NCI-H1048 (cell line): ENCODE measurements around the gene LCE6A.

Experiments
- DNase-seq: peaks from one replicate; lab custom pipeline; 2025; lab: John Stamatoyannopoulos, UW

LCE6A gene

GRCh38 chr1:152876827-152877226 is 34.2 kb downstream of the LCE6A start:
- DNase-seq = no peak

- no peak for DNase-seq
These were observed 35.4 kb downstream of the LCE6A start, which contains the start of gene SMCP for GRCh38 chr1:152878042-152878441. SMCP (plus strand) TSS chr1:152878322; CDS start chr1:152884423, 6,101 bp downstream.

GRCh38 chr1:152879559-152880198 is 37.0 kb downstream of the LCE6A start:
- no peak for DNase-seq

GRCh38 chr1:152880316-152880715 is 37.7 kb downstream of the LCE6A start:
- no peak for DNase-seq

GRCh38 chr1:152880907-152881306 is 38.3 kb downstream of the LCE6A start:
- DNase-seq = no peak

GRCh38 chr1:152884085-152884484 is 41.4 kb downstream of the LCE6A start:
- no peak for DNase-seq

- no peak for DNase-seq
These were observed 41.9 kb downstream of the LCE6A start for GRCh38 chr1:152884506-152884905.

- DNase-seq = no peak
These were observed 42.4 kb downstream of the LCE6A start for GRCh38 chr1:152884966-152885624.

- DNase-seq = no peak
These were observed 43.4 kb downstream of the LCE6A start for GRCh38 chr1:152886085-152886484.

GRCh38 chr1:152886758-152887409 is 44.2 kb downstream of the LCE6A start:
- DNase-seq = no peak

GRCh38 chr1:152888126-152888525 is 45.5 kb downstream of the LCE6A start:
- no peak for DNase-seq
